AG04449 (cell line): ENCODE data around the gene TREH.

Experiments used
- CTCF ChIA-PET: fragments of 350-600 bp; formaldehyde crosslinking; extraction: SDS; loops from one replicate; lab custom pipeline; 2021; ENCODE audit warnings: antibody characterized with exemption; lab: Yijun Ruan, JAX
- POLR2A ChIA-PET: fragments of 400-600, 350-600 bp; formaldehyde crosslinking; extraction: SDS; loops from one replicate; lab custom pipeline; 2020; ENCODE audit warnings: antibody characterized with exemption, inconsistent platforms; lab: Yijun Ruan, JAX
- DNase-seq: peaks from one replicate; pipeline ENCODE4 v3.0.0-alpha.2; 2010; ENCODE audit warnings: low read depth, low spot score
- H3K4me3 ChIP-seq: 2 replicates; pipeline ENCODE4 v1.5.1; 2011; ENCODE audit warnings: low read depth, mild to moderate bottlenecking, control low read depth, low read length
- TF ChIP-seq, protein P1 (sequence below): IDR thresholded peaks from one replicate; pipeline ENCODE4 v1.5.1; 2011; ENCODE audit warnings: mild to moderate bottlenecking, moderate library complexity, low read length, control low read depth, inconsistent platforms; ENCODE audit not compliant: insufficient read depth; ENCODE audit errors: missing control alignments

Gene TREH

GRCh38 chr11:118627566-118627965 lies 51.9 kb downstream of the TREH start:
- ChIA-PET POLR2A (interaction anchor here (1.1 kb wide), 1 partner anchor 9 kb away, joined by 4 read pairs; no protein-coding TSS in a partner anchor), CTCF (interaction anchor here (0.9 to 12.0 kb wide), 4 partner anchors 9 to 32 kb away, joined by 3 to 138 read pairs (median 6); partner anchors contain the start of gene PHLDB1)
- TF ChIP-seq, protein P1, sequence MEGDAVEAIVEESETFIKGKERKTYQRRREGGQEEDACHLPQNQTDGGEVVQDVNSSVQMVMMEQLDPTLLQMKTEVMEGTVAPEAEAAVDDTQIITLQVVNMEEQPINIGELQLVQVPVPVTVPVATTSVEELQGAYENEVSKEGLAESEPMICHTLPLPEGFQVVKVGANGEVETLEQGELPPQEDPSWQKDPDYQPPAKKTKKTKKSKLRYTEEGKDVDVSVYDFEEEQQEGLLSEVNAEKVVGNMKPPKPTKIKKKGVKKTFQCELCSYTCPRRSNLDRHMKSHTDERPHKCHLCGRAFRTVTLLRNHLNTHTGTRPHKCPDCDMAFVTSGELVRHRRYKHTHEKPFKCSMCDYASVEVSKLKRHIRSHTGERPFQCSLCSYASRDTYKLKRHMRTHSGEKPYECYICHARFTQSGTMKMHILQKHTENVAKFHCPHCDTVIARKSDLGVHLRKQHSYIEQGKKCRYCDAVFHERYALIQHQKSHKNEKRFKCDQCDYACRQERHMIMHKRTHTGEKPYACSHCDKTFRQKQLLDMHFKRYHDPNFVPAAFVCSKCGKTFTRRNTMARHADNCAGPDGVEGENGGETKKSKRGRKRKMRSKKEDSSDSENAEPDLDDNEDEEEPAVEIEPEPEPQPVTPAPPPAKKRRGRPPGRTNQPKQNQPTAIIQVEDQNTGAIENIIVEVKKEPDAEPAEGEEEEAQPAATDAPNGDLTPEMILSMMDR: no peak

DNA sequence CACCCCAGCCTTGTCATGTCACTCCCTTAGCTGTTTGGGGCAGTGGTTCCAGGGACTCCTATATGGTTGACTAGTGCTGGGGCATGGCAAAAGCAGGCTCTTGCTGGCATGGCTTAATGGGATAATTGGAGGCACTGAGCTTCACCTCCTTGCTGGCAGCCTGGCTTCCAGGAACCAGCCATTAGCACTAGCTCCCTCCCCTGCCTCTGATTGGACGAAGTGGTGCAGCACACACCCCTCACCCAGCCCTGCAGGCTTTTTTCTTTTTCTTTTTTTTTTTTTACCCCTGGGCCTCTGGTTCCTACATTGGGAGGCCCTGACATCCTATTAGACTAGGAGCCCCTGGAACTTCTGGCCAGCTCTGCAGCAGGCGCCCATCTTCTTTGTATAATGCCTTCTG lies 53.5 kb downstream of the TREH start:
- POLR2A ChIA-PET: interaction anchor here (0.7 to 0.9 kb wide), 2 partner anchors 9 to 53 kb away, joined by 3 read pairs; no protein-coding TSS in a partner anchor
- H3K4me3 ChIP-seq: no peak overlapping the region
- DNase-seq: no peak
- CTCF ChIA-PET: interaction anchor here (1.1 to 12.0 kb wide), 4 partner anchors 11 to 34 kb away, joined by 3 to 138 read pairs (median 6); partner anchors contain the start of gene PHLDB1
- TF ChIP-seq, protein P1: no peak

More at GRCh38 chr11:118627566-118627965, 51.9 kb downstream of the TREH start:
- no peak for DNase-seq
- H3K4me3 ChIP-seq: no peak overlapping the region

GRCh38 chr11:118625036-118625690 lies 54.3 kb downstream of the TREH start:
- H3K4me3 ChIP-seq: no peak overlapping the region
- TF ChIP-seq, protein P1: no peak
- ChIA-PET POLR2A (no interaction called here), CTCF (interaction anchor here (1.1 to 12.0 kb wide), 3 partner anchors 15 to 65 kb away, joined by 3 to 138 read pairs (median 8); partner anchors contain the start of gene PHLDB1)
- no peak for DNase-seq

- H3K4me3 ChIP-seq: peak overlapping the region; percentile 78
- POLR2A ChIA-PET: interaction anchor here (0.7 to 6.7 kb wide), 6 partner anchors 10 to 35 kb away, joined by 3 to 172 read pairs (median 4); partner anchors contain the start of gene PHLDB1
- DNase-seq: no peak
- CTCF ChIA-PET: interaction anchor here (0.7 to 12.0 kb wide), 7 partner anchors 9 to 66 kb away, joined by 3 to 138 read pairs (median 8); partner anchors contain the start of gene PHLDB1
- TF ChIP-seq, protein P1: no peak
Measured at GRCh38 chr11:118623269-118623655, 56.2 kb downstream of the TREH start.

- peak overlapping the region; percentile 78 for H3K4me3 ChIP-seq
- ChIA-PET CTCF (interaction anchor here (0.7 to 12.0 kb wide), 7 partner anchors 10 to 40 kb away, joined by 3 to 138 read pairs (median 3); partner anchors contain the start of gene PHLDB1), POLR2A (interaction anchor here (0.7 to 6.7 kb wide), 10 partner anchors 9 to 36 kb away, joined by 3 to 172 read pairs (median 4); partner anchors contain the start of gene PHLDB1)
- peak; percentile 40 for DNase-seq
- TF ChIP-seq, protein P1: no peak
Measured at GRCh38 chr11:118622376-118623268, 56.8 kb downstream of the TREH start.
